Adrenal gland (tissue), 12 donors: ENCODE data around the gene PHOX2B. TPM values are rescaled to one million over a fixed set of nuclear protein-coding genes. Genes with fewer than 3 reads are reported as not detected.

Experiments used
- DNase-seq, 7 donors: peaks; one replicate each; pipeline ENCODE4 v3.0.0-alpha.2; 2019 to 2020
- H3K27ac ChIP-seq, 5 donors: fragments of 200-600 bp; sonication (generic) in 4 of 5; 1 replicate in 3 of 5; 2 replicates in 2 of 5; pipeline versions ENCODE4 v1.5.1 to v1.8.0; 2016 to 2020; ENCODE audit warnings: mild to moderate bottlenecking in 1 of 5
- H3K27me3 ChIP-seq: fragments of 200-600 bp; 2 replicates; pipeline ENCODE4 v1.8.0; 2021
- H3K36me3 ChIP-seq, 2 donors: fragments of 200-600 bp; replicated peaks in 1 of 2; 1 replicate in 1 of 2; 2 replicates in 1 of 2; pipeline versions ENCODE4 v1.5.1 to v1.8.0; 2018 to 2022
- H3K4me1 ChIP-seq, 2 donors: fragments of 200-600 bp; replicated peaks in 1 of 2; 1 replicate in 1 of 2; 2 replicates in 1 of 2; pipeline versions ENCODE4 v1.5.1 to v1.8.0; 2018 to 2021
- H3K4me3 ChIP-seq, 4 donors: fragments of 200-600 bp; sonication (generic) in 3 of 4; one replicate each; pipeline ENCODE4 v1.5.1; 2016 to 2018
- H3K9me3 ChIP-seq, 3 donors: fragments of 200-600 bp; sonication (generic) in 1 of 3; replicated peaks in 1 of 3; 1 replicate in 2 of 3; 2 replicates in 1 of 3; pipeline versions ENCODE4 v1.5.1 to v1.8.0; 2016 to 2021
- CTCF ChIP-seq, 6 experiments: fragments of 450-650 bp in 4 of 6; fragments of 200-600 bp in 2 of 6; sonication (generic) in 1 of 6; IDR thresholded peaks; 1 replicate in 5 of 6; 2 replicates in 1 of 6; pipeline versions ENCODE4 v1.5.1 to v1.8.0; 2016 to 2021; ENCODE audit warnings: antibody characterized with exemption in 6 of 6, mild to moderate bottlenecking in 2 of 6, moderate library complexity in 1 of 6
- POLR2A ChIP-seq, 2 donors: fragments of 450-650 bp; IDR thresholded peaks; one replicate each; pipeline ENCODE4 v1.6.1; 2017; ENCODE audit warnings: antibody characterized with exemption in 2 of 2, mild to moderate bottlenecking in 2 of 2, moderate library complexity in 1 of 2
- WGBS, 4 donors: extraction: QIAGEN DNeasy Blood & Tissue Kit in 2 of 4; methylation state at CpG; one replicate each; pipeline versions ENCODE4 v1.1.5 to v1.1.7; 2013 to 2017; 5-methylcytosine and 5-hydroxymethylcytosine counted together
- intact Hi-C, 2 donors: fragments of 100-400 bp; cut with DNase I; formaldehyde crosslinking; loops; one replicate each; pipeline versions ENCODE4 v1.14.1 to v1.15.0; 2022 to 2023
- polyA plus RNA-seq, 3 donors: library from polyadenylated mRNA; stranded (reverse); fragments of 200-250 nt in 2 of 3; fragments of 350-450 nt in 1 of 3; fragmentation: Illumina TruSeq in 1 of 3; extraction: RNeasy Lipid Tissue Mini Kit (QIAGEN cat#74804) in 1 of 3; gene quantifications; one replicate each; pipeline ENCODE4 v1.2.3, GENCODE V29; 2013 to 2014
- total RNA-seq, 9 donors: library from RNA; depleted of rRNA in 4 of 9; stranded (reverse); fragments of >200 nt in 4 of 9; fragments of 120-200 nt in 1 of 9; fragmentation: NEBNext Ultra II Directional in 1 of 9; extraction: Animal tissue kit (Norgen Biotek cat#: 25700) in 1 of 9; gene quantifications; one replicate each; pipeline versions ENCODE4 v1.1.0 to v1.2.4, GENCODE V29; 2013 to 2023
- donor health status: healthy with polysubstance abuse.
- donor health status: Bipolar disorder and iron deficiency.
- donor health status: DM: yes; HTN: yes; CAD: no.
- donor health status: DM: no; HTN: no; CAD: no.
- donor health status: DM: no; HTN: no; CAD: no.
- donor health status: DM: yes; HTN: yes; CAD: no.

The PHOX2B gene
- total and polyA plus RNA-seq, 12 donors = 0.29 to 10.3 (median 4.6) TPM; not detected in 3

GRCh38 chr4:41703785-41704184 lies 44.7 kb downstream of the PHOX2B start:
- TF ChIP-seq POLR2A (IDR thresholded peaks at IDR 0.05) = no peak
- TF ChIP-seq CTCF (IDR thresholded peaks at IDR 0.05) = no peak

GRCh38 chr4:41702770-41703169 lies 45.8 kb downstream of the PHOX2B start:
- no peak overlapping the region for H3K4me3 ChIP-seq
- H3K27ac ChIP-seq = no peak overlapping the region
- H3K27me3 ChIP-seq = no peaks in the 10 kb centered on the region
- no peak for TF ChIP-seq POLR2A (IDR thresholded peaks at IDR 0.05)
- no peak for TF ChIP-seq CTCF (IDR thresholded peaks at IDR 0.05)
- H3K4me1 ChIP-seq = no peaks in the 10 kb centered on the region
- H3K36me3 ChIP-seq = no peaks in the 10 kb centered on the region
- 80 to 86% (median 82%) methylated on average over 4 of the region's 4 CpGs for WGBS, 4 donors
- intact Hi-C loops = no loop called here
- H3K9me3 ChIP-seq = no peaks in the 10 kb centered on the region
- DNase-seq = no peak

More at GRCh38 chr4:41703785-41704184, 44.7 kb downstream of the PHOX2B start:
- H3K4me1 ChIP-seq = no peaks in the 10 kb centered on the region
- intact Hi-C loops = no loop called here
- H3K9me3 ChIP-seq = no peaks in the 10 kb centered on the region
- no peak overlapping the region for H3K4me3 ChIP-seq
- no peak for DNase-seq
- H3K36me3 ChIP-seq = no peaks in the 10 kb centered on the region
- 36 to 43% (median 39%) methylated on average over 3 of the region's 3 CpGs for WGBS, 4 donors
- H3K27me3 ChIP-seq = no peaks in the 10 kb centered on the region
- H3K27ac ChIP-seq = no peak overlapping the region

GRCh38 chr4:41701983-41702382 lies 46.5 kb downstream of the PHOX2B start:
- TF ChIP-seq POLR2A (IDR thresholded peaks at IDR 0.05) (no peak), CTCF (IDR thresholded peaks at IDR 0.05) (no peak)
- Histone ChIP-seq H3K36me3 (no peaks in the 10 kb centered on the region), H3K27ac (no peak overlapping the region), H3K4me1 (no peaks in the 10 kb centered on the region), H3K9me3 (no peaks in the 10 kb centered on the region), H3K27me3 (no peaks in the 10 kb centered on the region), H3K4me3 (no peak overlapping the region)
- no peak for DNase-seq
- intact Hi-C loops = no loop called here
- WGBS, 4 donors = 68 to 71% (median 70%) methylated on average over 3 of the region's 3 CpGs

GRCh38 chr4:41696763-41697162 lies 51.8 kb downstream of the PHOX2B start:
- WGBS, 4 donors = 79 to 92% (median 84%) methylated on average over 4 of the region's 4 CpGs
- no peak for DNase-seq
- TF ChIP-seq CTCF (IDR thresholded peaks at IDR 0.05) = no peak
- TF ChIP-seq POLR2A (IDR thresholded peaks at IDR 0.05) = no peak
- no peaks in the 10 kb centered on the region for H3K27me3 ChIP-seq
- intact Hi-C loops = no loop called here
- no peaks in the 10 kb centered on the region for H3K9me3 ChIP-seq
- no peak overlapping the region for H3K27ac ChIP-seq
- peaks cover 0 to 3% of the 10 kb centered on the region in 2 donors for H3K36me3 ChIP-seq
- H3K4me3 ChIP-seq = no peak overlapping the region
- H3K4me1 ChIP-seq = no peaks in the 10 kb centered on the region
